ENCODE data around the gene NUCKS1. TPM values are rescaled to one million over a fixed set of nuclear protein-coding genes. Genes with fewer than 3 reads are reported as not detected.

The NUCKS1 gene
- total RNA-seq, 1 donor from 2014 or later = 245 TPM

- no peaks in the 10 kb centered on the region for H3K27me3 Mint-ChIP-seq
- no peaks in the 10 kb centered on the region for H3K9me3 Mint-ChIP-seq (ENCODE audit: low read depth)
- H3K4me3 Mint-ChIP-seq (ENCODE audit: low read depth) = no peak overlapping the region
- H3K36me3 Mint-ChIP-seq (ENCODE audit: insufficient read depth) = peaks cover 12% of the 10 kb centered on the region
- DNase-seq (ENCODE audit: low spot score, unreplicated experiment) = no peak
- peak overlapping the region; percentile 5 for H3K27ac Mint-ChIP-seq
- peaks cover 35% of the 10 kb centered on the region for H3K4me1 Mint-ChIP-seq (ENCODE audit: low read depth)
- TF ChIP-seq CTCF (IDR thresholded peaks at IDR 0.05; ENCODE audit: unreplicated experiment) = no peak
Measured at GRCh38 chr1:205706601-205707502, 43.1 kb downstream of the NUCKS1 start.

DNA sequence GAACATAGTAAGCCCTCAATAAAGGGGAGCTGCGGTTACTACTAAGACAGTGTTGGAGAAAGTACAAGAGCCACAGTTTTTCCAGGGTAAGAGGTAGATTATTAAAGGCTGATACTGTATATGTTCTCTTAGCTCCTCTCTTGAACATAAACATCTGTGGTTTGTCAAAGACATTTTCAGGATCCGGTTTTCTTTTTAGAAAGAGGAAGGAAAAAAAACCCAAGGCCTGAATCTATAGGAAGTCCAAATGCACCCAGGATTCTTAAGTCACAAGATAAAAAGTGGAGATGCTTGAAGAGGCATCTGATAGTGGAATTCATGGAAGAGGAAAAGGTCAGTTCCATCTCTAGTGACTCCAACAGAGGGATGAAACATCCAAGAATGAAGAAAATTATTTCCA is 45.1 kb downstream of the NUCKS1 start:
- TF ChIP-seq CTCF (IDR thresholded peaks at IDR 0.05; ENCODE audit: unreplicated experiment) = no peak
- H3K9me3 Mint-ChIP-seq (ENCODE audit: low read depth) = no peaks in the 10 kb centered on the region
- H3K4me3 Mint-ChIP-seq (ENCODE audit: low read depth) = no peak overlapping the region
- no peak for DNase-seq (ENCODE audit: low spot score, unreplicated experiment)
- no peaks in the 10 kb centered on the region for H3K27me3 Mint-ChIP-seq
- H3K27ac Mint-ChIP-seq = no peak overlapping the region
- H3K36me3 Mint-ChIP-seq (ENCODE audit: insufficient read depth) = peaks cover 16% of the 10 kb centered on the region
- H3K4me1 Mint-ChIP-seq (ENCODE audit: low read depth) = peaks cover 30% of the 10 kb centered on the region

DNA sequence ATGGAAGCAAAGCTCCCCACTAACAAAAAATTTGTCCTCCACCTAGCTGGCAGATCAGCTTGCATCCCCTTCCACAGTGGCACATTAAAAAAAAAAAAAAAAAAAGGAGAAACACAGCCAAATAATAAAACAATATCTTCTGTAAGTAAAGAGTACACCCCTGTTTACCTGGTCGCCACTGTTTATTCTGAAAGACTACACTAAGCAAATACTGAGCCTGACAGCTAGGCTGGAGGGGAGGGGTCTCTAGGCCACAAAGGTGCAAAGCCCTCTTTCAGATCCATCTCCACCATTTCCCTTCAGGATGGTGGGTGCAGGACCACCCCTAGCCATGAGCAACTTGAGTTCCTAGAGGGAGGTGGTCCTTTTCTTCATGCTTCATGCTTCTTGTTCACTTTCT is 46.9 kb downstream of the NUCKS1 start:
- no peaks in the 10 kb centered on the region for H3K9me3 Mint-ChIP-seq (ENCODE audit: low read depth)
- H3K27ac Mint-ChIP-seq = peak overlapping the region; percentile 13
- peaks cover 30% of the 10 kb centered on the region for H3K4me1 Mint-ChIP-seq (ENCODE audit: low read depth)
- peaks cover 16% of the 10 kb centered on the region for H3K36me3 Mint-ChIP-seq (ENCODE audit: insufficient read depth)
- TF ChIP-seq CTCF (IDR thresholded peaks at IDR 0.05; ENCODE audit: unreplicated experiment) = no peak
- no peaks in the 10 kb centered on the region for H3K27me3 Mint-ChIP-seq
- peak overlapping the region; percentile 32 for H3K4me3 Mint-ChIP-seq (ENCODE audit: low read depth)
- no peak for DNase-seq (ENCODE audit: low spot score, unreplicated experiment)

GRCh38 chr1:205701891-205702290 is 48.1 kb downstream of the NUCKS1 start:
- Mint-ChIP-seq H3K9me3 (ENCODE audit: low read depth) (no peaks in the 10 kb centered on the region), H3K27ac (no peak overlapping the region), H3K36me3 (ENCODE audit: insufficient read depth) (peaks cover 14% of the 10 kb centered on the region), H3K4me3 (ENCODE audit: low read depth) (no peak overlapping the region), H3K4me1 (ENCODE audit: low read depth) (peaks cover 31% of the 10 kb centered on the region), H3K27me3 (no peaks in the 10 kb centered on the region)
- DNase-seq (ENCODE audit: low spot score, unreplicated experiment) = no peak
- no peak for TF ChIP-seq CTCF (IDR thresholded peaks at IDR 0.05; ENCODE audit: unreplicated experiment)

- peaks cover 10% of the 10 kb centered on the region for H3K36me3 Mint-ChIP-seq (ENCODE audit: insufficient read depth)
- H3K27me3 Mint-ChIP-seq = no peaks in the 10 kb centered on the region
- H3K9me3 Mint-ChIP-seq (ENCODE audit: low read depth) = no peaks in the 10 kb centered on the region
- TF ChIP-seq CTCF (IDR thresholded peaks at IDR 0.05; ENCODE audit: unreplicated experiment) = no peak
- H3K27ac Mint-ChIP-seq = no peak overlapping the region
- H3K4me3 Mint-ChIP-seq (ENCODE audit: low read depth) = no peak overlapping the region
- peaks cover 29% of the 10 kb centered on the region for H3K4me1 Mint-ChIP-seq (ENCODE audit: low read depth)
- no peak for DNase-seq (ENCODE audit: low spot score, unreplicated experiment)
Measured at GRCh38 chr1:205701420-205701819, 48.6 kb downstream of the NUCKS1 start.
